Activated CD4-positive, alpha-beta T cell treated with anti-CD3 and anti-CD28 coated beads, Interleukin-2, Interleukin-4, amounts not matched to agents 100 ng/mL and 50 ng/mL, durations not matched to agents 16 hours and 8 hours (primary cell): ENCODE data around the gene HIPK2.
A peak's percentile ranks its signal among the peaks of the same experiment; 100 is the strongest.

ENCODE experiments used
- DNase-seq: peaks from one replicate; pipeline ENCODE4 v3.0.0-alpha.2; 2020; ENCODE audit warnings: low spot score

The HIPK2 gene

DNA sequence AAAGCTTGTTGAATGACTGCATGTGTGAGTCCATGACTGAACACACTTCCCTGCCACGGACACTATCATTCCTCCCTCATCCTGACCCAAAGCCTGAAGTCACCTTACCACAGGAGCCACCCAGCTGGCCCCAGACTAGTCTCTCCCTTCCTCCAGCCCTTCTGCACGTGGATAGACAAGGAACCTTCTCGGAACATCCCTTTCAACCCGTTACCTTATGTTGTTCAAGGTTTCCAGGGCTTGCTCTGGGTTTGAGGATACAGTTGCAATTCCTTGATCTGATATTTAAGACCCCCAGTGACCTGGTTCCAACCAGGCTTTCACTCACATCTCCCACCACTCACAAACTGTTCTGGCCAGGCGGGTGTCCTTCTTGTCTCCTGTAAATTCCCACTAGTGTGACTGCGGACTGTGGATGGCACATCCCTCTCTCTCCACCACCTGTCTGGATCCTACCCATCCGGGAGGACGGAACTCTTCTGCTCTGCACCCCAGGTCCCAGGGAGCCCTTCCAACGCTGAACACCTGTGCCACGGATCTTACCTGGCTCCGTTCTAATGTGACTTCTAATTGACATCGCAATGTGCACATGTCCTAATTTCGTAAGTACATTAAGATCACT, 62.5 kb downstream of the HIPK2 start:
- no peak for DNase-seq

DNA sequence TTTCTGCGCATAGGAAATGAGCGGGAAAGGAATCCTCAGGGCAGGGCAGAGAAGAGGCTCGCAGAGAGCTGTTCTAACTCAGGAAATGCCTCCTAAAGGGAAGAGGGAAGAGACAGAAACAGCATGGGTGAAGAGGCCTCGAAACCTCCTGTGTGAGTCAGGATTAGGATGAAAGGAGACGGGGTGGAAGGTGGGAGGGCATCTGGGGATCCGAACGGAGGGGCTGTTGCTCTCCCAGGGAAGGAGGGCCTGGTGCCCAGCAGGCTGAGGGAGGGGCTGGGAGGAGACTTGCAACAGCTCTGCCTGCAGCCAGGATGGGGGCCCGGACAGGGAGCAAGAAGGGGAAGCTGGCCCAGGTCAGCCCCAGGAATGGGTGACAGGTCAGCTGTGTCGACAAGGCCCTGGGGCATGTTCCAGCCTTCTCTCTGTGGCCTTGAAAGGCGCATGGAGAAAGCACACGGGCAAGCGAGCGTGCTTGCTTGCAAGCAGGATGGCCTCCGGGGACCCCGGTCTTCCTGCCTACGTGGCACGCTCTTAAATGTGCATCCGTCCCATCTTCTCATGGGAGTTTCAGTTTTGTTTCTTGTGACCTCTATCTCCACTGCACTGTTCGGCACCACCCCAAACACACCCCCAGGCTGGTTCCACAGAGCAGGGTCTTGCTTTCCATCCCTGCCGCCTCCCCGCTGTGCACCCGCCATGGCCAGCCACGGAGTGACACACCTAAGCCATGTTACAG, 63.5 kb downstream of the HIPK2 start:
- no peak for DNase-seq

- DNase-seq = no peak
Observed at GRCh38 chr7:139713526-139714162, 64.2 kb downstream of the HIPK2 start.

DNA sequence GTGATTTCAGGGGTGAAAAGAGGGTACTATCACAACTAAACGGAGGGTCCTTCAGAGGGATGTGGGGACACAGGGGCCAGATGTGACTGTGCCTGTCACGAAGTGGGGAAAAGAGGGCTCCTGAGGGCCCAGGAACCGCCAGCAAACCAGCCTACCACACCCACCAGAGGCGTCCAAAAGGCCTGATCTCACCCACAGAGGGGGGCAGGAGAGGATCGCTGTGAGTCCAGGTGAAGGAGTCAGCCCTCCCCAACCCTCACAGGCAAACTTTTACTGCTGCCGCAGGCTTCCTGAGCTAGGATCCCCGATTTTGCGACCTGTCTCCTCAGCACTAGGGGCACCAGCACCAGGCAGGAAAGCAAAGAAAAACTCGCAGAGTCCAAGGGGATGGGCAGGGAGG, 64.7 kb downstream of the HIPK2 start:
- no peak for DNase-seq

DNA sequence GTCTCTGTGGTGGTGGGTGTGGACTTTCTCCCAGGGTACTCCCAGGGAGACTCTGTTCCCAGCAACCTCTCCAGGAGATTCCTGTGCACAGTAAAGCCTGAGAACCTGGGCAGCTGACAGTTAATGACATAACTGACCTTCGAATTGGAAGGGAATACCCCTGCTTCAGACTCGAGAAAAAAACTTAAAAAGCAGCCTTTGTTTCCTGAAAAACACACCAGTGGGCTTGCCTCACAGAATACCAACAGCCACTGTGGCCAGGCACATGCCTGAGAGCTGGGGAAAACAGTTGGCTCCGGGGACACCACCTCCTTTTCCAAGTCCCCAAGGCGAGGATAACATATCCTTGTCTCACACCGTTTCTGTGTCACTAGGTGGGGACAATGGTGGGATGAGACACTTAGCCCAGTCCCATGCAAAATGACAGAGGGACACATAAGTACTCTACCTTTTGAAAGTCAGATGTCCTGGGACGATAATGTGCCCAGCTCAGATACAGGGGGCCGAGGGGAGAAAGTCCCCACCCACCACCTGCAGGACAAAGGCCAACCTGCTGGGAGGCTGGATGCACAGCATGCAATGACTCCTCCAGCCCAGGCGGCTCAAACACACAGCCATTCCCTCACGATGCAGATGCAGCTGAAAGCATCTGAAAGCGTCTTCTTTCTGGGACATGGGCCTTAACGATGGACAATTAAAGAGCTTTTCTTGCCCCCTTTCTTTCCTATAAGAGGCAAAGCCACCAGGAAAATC, 65.6 kb downstream of the HIPK2 start:
- DNase-seq = no peak

DNA sequence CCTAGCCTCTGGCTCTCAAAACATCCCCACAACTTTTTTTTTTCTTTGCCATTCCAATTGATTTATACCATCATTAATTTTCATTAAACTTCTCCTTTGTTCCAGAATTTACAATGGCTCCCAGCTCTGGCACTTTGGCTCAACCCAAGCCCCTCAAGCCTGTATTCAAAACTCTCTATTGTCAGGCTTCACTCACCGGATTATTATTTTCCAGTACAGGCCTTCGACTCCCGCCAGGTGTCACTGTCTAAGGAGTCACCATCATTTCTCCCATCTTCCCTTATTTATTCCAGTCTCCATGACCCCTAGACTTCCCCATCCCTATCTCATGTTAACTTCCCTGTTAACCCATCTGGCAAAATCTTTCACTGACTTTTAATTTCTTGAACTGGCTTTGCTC, 67.8 kb downstream of the HIPK2 start:
- no peak for DNase-seq

DNA sequence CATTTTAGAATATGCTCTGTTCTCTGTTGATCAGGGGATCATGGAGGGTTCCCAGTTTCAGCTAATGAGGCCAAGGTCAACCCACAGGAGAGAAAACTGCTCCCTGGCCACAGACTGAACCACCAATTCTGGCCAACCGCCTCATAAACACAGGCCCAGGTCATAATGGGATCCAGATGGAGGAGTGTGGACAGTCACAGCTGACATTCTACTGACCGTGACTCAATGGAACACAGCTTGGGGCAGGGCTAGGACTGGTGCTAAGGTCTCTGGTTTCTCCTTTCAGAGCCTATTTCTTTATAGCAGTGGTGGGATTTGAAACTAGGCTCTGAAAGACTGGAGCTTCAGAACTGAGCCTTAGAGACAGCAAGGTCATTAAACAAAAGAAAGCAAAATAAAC, 68.3 kb downstream of the HIPK2 start:
- DNase-seq = no peak

GRCh38 chr7:139708541-139708940, 69.3 kb downstream of the HIPK2 start:
- no peak for DNase-seq

DNA sequence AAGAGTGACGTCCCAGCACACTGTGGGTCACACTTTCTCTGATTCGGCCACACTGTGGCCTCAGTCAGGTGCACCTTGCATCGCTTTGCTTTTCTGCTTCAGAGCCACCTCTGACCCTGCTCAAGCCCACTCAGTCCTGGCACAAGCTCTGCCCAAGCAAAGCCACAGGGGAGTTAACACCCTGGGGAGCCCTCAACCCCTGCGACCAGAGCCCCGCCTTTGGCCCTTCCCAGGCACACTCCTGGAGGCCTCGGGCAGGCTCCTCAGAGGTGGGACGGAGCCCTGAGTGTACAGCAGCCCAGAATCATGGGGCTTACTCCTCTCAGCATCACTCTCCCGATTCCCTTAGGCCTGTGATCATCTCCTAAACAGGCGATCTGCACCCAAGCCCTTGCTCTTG, 71.0 kb downstream of the HIPK2 start:
- no peak for DNase-seq

DNA sequence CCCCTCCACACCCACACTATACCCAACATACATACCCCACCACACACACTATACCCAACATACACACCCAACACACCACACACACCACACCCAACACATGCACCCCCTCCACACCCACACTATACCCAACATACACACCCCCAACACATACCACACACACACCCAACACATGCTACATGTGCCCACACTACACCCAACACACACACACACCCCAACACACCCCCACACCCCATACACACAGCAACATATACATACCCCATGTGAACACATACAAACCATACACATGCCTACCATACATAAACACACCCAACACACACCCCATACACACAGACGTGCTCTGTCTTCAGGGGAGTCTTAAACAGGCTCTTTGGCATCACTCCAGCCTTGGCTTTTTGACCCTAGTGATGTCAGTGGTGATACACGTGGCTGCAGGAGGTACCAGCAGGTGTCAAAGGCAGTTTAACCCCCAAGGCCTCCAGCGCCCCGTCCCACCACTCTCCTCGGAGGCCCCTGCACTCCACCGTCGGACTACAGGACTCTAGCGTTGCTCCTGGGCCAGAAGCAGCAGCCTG, 73.4 kb downstream of the HIPK2 start:
- no peak for DNase-seq

- DNase-seq = no peak
Observed at GRCh38 chr7:139703487-139704307, 74.1 kb downstream of the HIPK2 start.

- no peak for DNase-seq
Observed at GRCh38 chr7:139702811-139703486, 74.8 kb downstream of the HIPK2 start.

DNA sequence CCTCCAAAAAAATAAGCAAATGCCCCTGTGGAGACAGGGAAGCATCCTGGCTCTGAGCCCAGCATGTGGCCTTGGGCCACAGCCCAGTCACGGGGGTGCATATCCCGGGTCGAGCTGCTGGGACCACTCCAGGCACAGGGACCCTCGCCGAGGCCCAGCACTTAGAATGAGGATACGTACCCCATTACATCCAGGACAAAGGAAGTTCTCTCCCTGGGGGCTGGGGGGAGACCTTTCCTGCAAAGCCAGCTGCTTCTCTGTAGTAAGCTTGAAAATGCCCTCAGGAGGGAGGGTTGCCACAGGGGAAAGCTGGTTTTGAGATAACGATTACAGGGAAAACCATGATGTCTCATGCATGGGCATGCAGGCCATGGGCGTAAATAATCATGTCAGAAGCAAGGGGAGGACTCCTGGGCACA, 75.5 kb downstream of the HIPK2 start:
- DNase-seq = no peak

DNA sequence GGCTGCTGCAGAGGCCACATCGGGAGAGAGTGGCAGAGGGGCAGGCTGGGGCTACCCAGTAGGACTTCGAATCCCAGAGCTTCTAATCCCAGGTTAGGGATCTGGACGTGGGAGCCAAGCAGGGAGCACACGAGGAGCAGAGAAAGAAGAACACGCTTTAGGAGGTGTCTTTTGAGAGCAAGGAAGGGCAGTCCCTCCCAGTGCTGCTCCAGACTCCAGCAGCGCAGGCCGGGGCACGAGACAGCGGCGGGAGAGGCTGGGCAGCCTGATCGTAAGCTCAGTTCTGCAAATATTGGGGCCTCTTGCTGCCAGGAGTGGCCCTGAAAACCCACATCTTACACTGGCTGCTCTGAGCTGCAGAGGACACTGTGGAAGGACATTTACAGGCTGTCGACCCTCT, 75.9 kb downstream of the HIPK2 start:
- no peak for DNase-seq

DNA sequence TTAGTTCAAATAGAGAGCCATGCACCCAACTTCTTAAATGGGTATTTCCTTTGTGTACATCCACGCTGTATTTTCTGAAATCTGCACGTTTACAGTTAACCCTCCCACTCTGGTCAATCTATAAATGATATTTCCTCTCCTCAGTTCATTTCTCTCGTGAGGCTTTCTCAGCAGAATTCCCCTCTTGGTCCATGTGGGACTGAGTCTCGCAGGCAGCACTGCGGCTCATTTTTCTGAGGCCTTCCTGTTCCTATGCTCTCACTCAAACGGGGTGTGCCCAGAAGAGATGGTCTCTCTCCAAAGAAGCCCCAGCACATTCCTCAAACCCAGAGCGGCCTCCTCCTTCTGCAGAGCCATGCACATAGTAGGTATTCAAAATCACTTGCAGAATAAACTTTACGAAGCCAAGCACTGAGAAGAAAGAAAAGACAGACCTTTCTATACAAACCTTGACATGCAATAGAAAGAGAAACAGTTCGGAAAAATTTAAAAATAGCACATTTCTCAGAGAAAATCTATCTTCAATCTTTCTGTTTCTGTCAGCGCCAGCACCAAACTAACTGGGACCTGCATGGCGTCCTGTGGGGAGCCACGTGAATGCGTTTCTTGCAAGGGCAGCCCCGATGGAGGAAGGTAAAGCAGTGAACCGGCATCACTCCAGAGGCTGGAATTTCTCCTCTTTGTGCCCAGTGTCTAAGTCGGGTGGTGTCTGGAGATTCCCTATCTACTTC, 77.1 kb downstream of the HIPK2 start:
- no peak for DNase-seq

DNA sequence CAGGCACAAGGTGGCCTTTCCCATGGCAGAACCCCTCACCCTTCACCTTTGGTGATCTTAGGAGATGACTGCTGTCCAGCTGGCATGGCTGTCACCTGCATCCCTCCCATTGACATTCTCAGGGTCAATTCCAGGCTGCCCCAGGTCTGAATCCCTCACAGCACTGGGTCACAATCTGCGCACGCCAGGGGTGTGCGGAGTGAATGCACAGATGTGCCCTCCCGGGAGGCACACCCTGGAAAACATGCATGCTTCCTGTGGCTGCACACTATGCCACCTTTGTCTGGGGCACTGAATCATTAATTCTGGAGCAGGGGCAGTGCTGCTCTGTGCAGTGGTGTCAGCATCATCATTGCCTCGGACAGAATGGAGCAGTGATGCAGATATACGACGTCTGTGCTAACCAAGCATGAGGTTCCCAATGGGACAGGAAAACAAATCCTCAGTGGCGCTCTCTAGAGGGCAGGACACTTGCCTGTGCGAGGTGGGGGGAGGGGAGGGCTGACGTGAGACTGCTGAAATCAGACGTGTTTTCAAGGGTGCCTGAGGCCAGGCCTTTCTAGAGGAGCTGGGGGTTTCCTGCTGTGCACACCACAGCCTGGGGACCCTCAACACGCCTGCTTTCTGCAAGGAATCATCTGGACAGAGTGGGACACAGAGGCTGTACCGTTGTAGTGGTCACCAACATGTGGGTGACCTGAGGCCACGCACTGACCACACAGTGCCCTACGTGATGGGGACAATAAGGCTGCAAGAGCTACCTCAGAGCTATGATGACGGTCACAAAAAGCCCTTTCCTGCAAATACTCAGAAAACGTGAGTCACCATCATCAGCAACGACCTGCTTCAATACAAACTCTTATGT, 77.9 kb downstream of the HIPK2 start:
- DNase-seq = peak; percentile 43

- DNase-seq = no peak
Observed at GRCh38 chr7:139698844-139699243, 79.0 kb downstream of the HIPK2 start.

DNA sequence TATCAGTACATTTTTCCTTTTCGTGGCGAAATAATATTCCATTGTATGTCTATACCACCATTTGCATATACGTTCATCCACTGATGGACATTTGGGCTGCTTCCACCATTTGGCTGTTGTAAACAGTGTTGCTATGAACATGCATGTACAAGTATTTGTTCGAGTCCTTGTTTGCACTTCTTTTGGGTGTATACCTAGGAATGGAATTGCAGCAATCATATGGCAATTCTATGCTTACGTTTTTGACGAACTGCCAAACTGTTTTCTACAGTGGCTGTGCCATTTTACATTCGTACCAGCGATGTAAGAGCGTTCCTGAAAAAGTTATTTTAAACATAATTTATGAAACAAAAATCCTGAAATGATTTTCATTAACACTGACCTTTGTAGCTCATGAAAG, 79.5 kb downstream of the HIPK2 start:
- DNase-seq = no peak

- DNase-seq = no peak
Observed at GRCh38 chr7:139697056-139697455, 80.7 kb downstream of the HIPK2 start.
